HAP-1 (cell line): ENCODE data around the gene STK39.

Experiments used
- DNase-seq, 2 experiments: peaks; one replicate each; pipeline ENCODE4 v3.0.0-alpha.2; 2016 to 2020; ENCODE audit warnings: low spot score in 2 of 2
- H3K27me3 ChIP-seq: fragments of 250-450 bp; sonication (Bioruptor Pico); 2 replicates; pipeline ENCODE4 v1.5.1; 2020; ENCODE audit warnings: low read depth, mild to moderate bottlenecking, moderate library complexity
- H3K36me3 ChIP-seq: fragments of 250-450 bp; sonication (Bioruptor Pico); replicated peaks from 2 replicates; pipeline ENCODE4 v1.5.1; 2020; ENCODE audit warnings: mild to moderate bottlenecking
- H3K4me1 ChIP-seq: fragments of 250-450 bp; sonication (Bioruptor Pico); 2 replicates; pipeline ENCODE4 v1.5.1; 2020; ENCODE audit warnings: mild to moderate bottlenecking
- H3K4me3 ChIP-seq: fragments of 250-450 bp; sonication (Bioruptor Pico); 2 replicates; pipeline ENCODE4 v1.5.1; 2020; ENCODE audit warnings: mild to moderate bottlenecking, moderate library complexity
- H3K9me3 ChIP-seq: fragments of 250-450 bp; sonication (Bioruptor Pico); 2 replicates; pipeline ENCODE4 v1.5.1; 2020; ENCODE audit warnings: mild to moderate bottlenecking, moderate library complexity
- in situ Hi-C: fragments of 300-500 bp; cut with MboI; formaldehyde crosslinking; loops from 3 replicates; pipeline ENCODE4 v1.14.3; 2020; ENCODE audit warnings: low sequenced_read_pairs, inconsistent platforms, mixed read lengths

Gene STK39

GRCh38 chr2:167981945-167982344 lies 265.4 kb downstream of the STK39 start:
- in situ Hi-C loops = no loop called here
- H3K4me1 ChIP-seq = peaks cover 5% of the 10 kb centered on the region
- DNase-seq = no peak
- no peaks in the 10 kb centered on the region for H3K27me3 ChIP-seq
- H3K4me3 ChIP-seq = no peak overlapping the region
- H3K9me3 ChIP-seq = no peaks in the 10 kb centered on the region
- no peaks in the 10 kb centered on the region for H3K36me3 ChIP-seq

- Histone ChIP-seq H3K4me1 (peaks cover 5% of the 10 kb centered on the region), H3K4me3 (no peak overlapping the region), H3K36me3 (no peaks in the 10 kb centered on the region), H3K27me3 (no peaks in the 10 kb centered on the region), H3K9me3 (no peaks in the 10 kb centered on the region)
- in situ Hi-C loops = no loop called here
- DNase-seq = no peak
These were observed 267.0 kb downstream of the STK39 start for GRCh38 chr2:167980439-167980838.

GRCh38 chr2:167972746-167973145 lies 274.6 kb downstream of the STK39 start:
- in situ Hi-C loops = no loop called here
- H3K4me1 ChIP-seq = no peaks in the 10 kb centered on the region
- H3K36me3 ChIP-seq = no peaks in the 10 kb centered on the region
- no peak overlapping the region for H3K4me3 ChIP-seq
- H3K27me3 ChIP-seq = no peaks in the 10 kb centered on the region
- H3K9me3 ChIP-seq = no peaks in the 10 kb centered on the region; the same call in 1 of the 2 replicates
- DNase-seq = no peak

GRCh38 chr2:167972020-167972419 lies 275.4 kb downstream of the STK39 start:
- no peak for DNase-seq
- in situ Hi-C loops = no loop called here
- no peaks in the 10 kb centered on the region for H3K4me1 ChIP-seq
- no peaks in the 10 kb centered on the region for H3K36me3 ChIP-seq
- no peaks in the 10 kb centered on the region for H3K27me3 ChIP-seq
- H3K9me3 ChIP-seq = no peaks in the 10 kb centered on the region; the same call in 1 of the 2 replicates
- H3K4me3 ChIP-seq = no peak overlapping the region

- in situ Hi-C loops = no loop called here
- H3K36me3 ChIP-seq = no peaks in the 10 kb centered on the region
These were observed 280.2 kb downstream of the STK39 start for GRCh38 chr2:167966937-167967913.

GRCh38 chr2:167965907-167966761 lies 281.3 kb downstream of the STK39 start:
- no peaks in the 10 kb centered on the region for H3K27me3 ChIP-seq
- no peaks in the 10 kb centered on the region for H3K36me3 ChIP-seq
- H3K4me3 ChIP-seq = no peak overlapping the region
- DNase-seq = no peak
- H3K4me1 ChIP-seq = peaks cover 9% of the 10 kb centered on the region
- H3K9me3 ChIP-seq = no peaks in the 10 kb centered on the region
- in situ Hi-C loops = no loop called here

More at GRCh38 chr2:167966937-167967913, 280.2 kb downstream of the STK39 start:
- Histone ChIP-seq H3K4me1 (no peaks in the 10 kb centered on the region), H3K9me3 (no peaks in the 10 kb centered on the region), H3K4me3 (no peak overlapping the region), H3K27me3 (no peaks in the 10 kb centered on the region)
- DNase-seq = no peak

GRCh38 chr2:167964650-167965413 lies 282.6 kb downstream of the STK39 start:
- no peaks in the 10 kb centered on the region for H3K9me3 ChIP-seq
- peaks cover 11% of the 10 kb centered on the region for H3K4me1 ChIP-seq
- DNase-seq = no peak

GRCh38 chr2:167963899-167964649 lies 283.3 kb downstream of the STK39 start:
- Histone ChIP-seq H3K27me3 (no peaks in the 10 kb centered on the region), H3K9me3 (no peaks in the 10 kb centered on the region), H3K36me3 (no peaks in the 10 kb centered on the region), H3K4me1 (peaks cover 11% of the 10 kb centered on the region), H3K4me3 (no peak overlapping the region)
- in situ Hi-C loops = no loop called here
- no peak for DNase-seq

More at GRCh38 chr2:167964650-167965413, 282.6 kb downstream of the STK39 start:
- Histone ChIP-seq H3K36me3 (no peaks in the 10 kb centered on the region), H3K27me3 (no peaks in the 10 kb centered on the region), H3K4me3 (no peak overlapping the region)
- in situ Hi-C loops = no loop called here

- Histone ChIP-seq H3K27me3 (no peaks in the 10 kb centered on the region), H3K36me3 (no peaks in the 10 kb centered on the region), H3K4me3 (no peak overlapping the region), H3K9me3 (no peaks in the 10 kb centered on the region), H3K4me1 (peaks cover 11% of the 10 kb centered on the region)
- DNase-seq = no peak
- in situ Hi-C loops = no loop called here
These were observed 284.8 kb downstream of the STK39 start for GRCh38 chr2:167962436-167963226.

GRCh38 chr2:167961536-167962048 lies 285.8 kb downstream of the STK39 start:
- Histone ChIP-seq H3K9me3 (no peaks in the 10 kb centered on the region), H3K27me3 (no peaks in the 10 kb centered on the region), H3K4me3 (no peak overlapping the region), H3K36me3 (no peaks in the 10 kb centered on the region), H3K4me1 (peaks cover 11% of the 10 kb centered on the region)
- DNase-seq = peak in 1 of 2 experiments; percentile 16
- in situ Hi-C loops = no loop called here

GRCh38 chr2:167960089-167960747 lies 287.2 kb downstream of the STK39 start:
- in situ Hi-C loops = no loop called here
- H3K4me3 ChIP-seq = no peak overlapping the region
- H3K27me3 ChIP-seq = no peaks in the 10 kb centered on the region
- H3K9me3 ChIP-seq = no peaks in the 10 kb centered on the region
- no peaks in the 10 kb centered on the region for H3K36me3 ChIP-seq
- peaks cover 11% of the 10 kb centered on the region for H3K4me1 ChIP-seq
- no peak for DNase-seq

GRCh38 chr2:167957662-167958061 lies 289.7 kb downstream of the STK39 start:
- Histone ChIP-seq H3K27me3 (no peaks in the 10 kb centered on the region), H3K9me3 (no peaks in the 10 kb centered on the region), H3K4me1 (peaks cover 23% of the 10 kb centered on the region), H3K4me3 (no peak overlapping the region), H3K36me3 (no peaks in the 10 kb centered on the region)
- in situ Hi-C loops = no loop called here
- no peak for DNase-seq
